Measurements from ENCODE around the gene KCNC4. TPM values are rescaled to one million over a fixed set of nuclear protein-coding genes. Genes with fewer than 3 reads are reported as not detected.

The KCNC4 gene
- total RNA-seq, 2 donors from 2014 or later: 4.7 to 23.9 TPM

DNA sequence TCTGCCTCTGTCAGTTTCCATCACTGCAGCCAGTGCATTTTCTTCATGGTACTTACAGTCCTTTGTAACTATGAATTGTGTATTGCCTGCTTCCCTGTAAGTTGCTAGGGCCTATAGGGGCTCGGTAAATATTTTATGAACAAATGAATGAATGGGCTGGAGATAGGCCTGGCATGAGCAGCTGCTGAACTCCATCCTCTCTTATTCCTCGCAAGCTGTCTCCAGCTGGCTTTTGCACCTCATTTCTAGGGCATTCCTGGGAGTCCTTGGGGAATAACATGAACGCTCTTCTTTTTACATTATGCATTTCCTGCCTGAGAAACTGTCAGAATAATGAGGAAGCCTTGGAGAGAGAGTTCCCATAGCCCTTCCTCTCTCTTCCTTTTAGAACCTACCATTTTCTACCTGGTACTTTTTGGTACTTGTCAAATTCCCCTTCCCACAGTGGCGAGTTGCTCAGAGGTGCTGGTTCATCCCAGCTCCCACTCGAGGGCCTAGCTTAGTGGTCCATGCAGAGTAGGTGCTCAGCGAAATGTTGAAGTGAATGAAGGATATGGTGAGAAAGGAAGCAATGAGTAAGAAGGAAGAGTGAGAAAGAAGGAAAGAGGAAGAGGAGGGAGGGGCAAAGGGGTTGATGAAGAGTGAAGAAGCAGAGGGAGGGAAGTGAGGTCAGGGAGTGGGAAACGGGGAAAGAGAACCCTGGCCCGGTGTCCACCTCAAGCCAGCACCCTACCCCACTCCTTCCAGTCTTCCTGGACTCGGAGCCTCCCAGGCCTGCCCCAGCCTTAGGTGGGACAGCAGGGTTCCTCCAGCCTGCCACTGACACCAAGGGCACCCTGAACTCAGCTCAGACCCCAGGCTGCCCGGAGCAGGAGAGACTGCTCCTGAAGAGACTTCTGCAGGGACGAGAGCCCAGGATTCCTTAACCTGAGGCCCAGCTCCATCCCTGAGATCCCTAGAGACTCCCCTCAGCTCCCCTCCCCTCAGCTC, 29.6 kb downstream of the KCNC4 start:
- Histone ChIP-seq H3K4me3 (no peak overlapping the region), H3K9me3 (no peaks in the 10 kb centered on the region), H3K4me1 (replicated peaks) (peaks cover 22% of the 10 kb centered on the region), H3K27me3 (replicated peaks; ENCODE audit: insufficient read depth) (no peaks in the 10 kb centered on the region), H3K36me3 (no peaks in the 10 kb centered on the region), H3K27ac (no peak overlapping the region)
- WGBS: 72% methylated on average over 11 of the region's 11 CpGs
- TF ChIP-seq POLR2A (IDR thresholded peaks at IDR 0.05) (no peak), POLR2AphosphoS5 (IDR thresholded peaks at IDR 0.05) (no peak)
- TF ChIP-seq, protein P1, sequence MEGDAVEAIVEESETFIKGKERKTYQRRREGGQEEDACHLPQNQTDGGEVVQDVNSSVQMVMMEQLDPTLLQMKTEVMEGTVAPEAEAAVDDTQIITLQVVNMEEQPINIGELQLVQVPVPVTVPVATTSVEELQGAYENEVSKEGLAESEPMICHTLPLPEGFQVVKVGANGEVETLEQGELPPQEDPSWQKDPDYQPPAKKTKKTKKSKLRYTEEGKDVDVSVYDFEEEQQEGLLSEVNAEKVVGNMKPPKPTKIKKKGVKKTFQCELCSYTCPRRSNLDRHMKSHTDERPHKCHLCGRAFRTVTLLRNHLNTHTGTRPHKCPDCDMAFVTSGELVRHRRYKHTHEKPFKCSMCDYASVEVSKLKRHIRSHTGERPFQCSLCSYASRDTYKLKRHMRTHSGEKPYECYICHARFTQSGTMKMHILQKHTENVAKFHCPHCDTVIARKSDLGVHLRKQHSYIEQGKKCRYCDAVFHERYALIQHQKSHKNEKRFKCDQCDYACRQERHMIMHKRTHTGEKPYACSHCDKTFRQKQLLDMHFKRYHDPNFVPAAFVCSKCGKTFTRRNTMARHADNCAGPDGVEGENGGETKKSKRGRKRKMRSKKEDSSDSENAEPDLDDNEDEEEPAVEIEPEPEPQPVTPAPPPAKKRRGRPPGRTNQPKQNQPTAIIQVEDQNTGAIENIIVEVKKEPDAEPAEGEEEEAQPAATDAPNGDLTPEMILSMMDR (IDR thresholded peaks at IDR 0.05): no peak
- DNase-seq (ENCODE audit: low spot score): no peak
- intact Hi-C loops (cut with DNase I): no loop called here

DNA sequence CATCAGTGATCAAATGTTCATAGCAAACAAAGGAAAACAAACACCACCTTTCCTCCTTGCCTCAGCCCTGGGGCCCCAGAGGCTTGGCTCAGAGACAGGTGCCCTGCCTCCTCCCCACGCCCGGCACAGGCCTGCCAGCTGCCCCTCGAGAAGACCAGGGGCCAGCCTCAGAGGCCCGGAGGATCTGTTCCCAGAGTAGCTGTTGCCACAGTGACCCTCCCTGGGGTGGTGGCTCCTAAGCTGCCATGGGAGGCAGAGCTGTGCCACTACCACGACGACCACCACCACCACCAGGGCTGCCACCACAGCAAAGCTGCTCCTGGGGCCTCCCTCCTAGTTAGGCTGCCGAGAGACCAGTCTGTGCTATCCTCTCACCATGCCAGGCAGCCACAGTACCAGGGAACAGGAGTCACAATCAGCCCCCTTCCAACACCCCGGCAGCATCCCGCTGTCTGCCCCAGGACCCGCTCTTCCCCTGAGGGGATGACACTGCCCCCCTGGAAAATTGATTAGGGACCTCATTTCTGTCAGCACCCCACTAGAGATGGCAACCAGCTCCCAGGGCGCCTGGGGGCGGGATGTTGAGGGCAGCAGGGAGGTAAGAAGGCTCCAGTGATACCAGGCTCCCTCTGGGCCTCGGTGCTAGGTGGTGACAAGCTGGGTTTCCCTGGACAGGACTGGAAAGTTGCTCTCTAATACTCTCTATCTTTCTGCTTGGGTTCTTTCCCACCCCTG, 30.5 kb downstream of the KCNC4 start:
- DNase-seq (ENCODE audit: low spot score): no peak
- TF ChIP-seq POLR2AphosphoS5 (IDR thresholded peaks at IDR 0.05): no peak
- TF ChIP-seq, protein P1 (IDR thresholded peaks at IDR 0.05): no peak
- no peak for TF ChIP-seq POLR2A (IDR thresholded peaks at IDR 0.05)

DNA sequence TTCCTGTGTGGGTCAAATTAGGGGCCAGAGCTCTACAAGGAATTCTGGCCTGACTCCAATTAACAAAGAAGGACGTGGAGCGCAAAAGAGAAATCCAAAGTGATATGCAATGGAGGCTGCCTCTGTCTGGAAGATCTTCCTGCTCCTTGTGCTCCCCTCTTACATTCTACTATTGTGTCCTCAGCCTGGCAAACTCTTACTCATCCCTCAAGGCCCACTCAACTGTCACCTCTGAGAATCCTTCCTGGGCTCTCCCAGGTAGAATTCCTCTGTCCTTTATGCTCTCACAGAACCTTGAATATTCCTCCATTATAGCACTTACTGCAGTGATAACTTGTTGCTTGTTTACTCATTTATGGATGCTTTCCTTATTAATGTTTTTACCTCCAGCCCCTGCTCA, 31.4 kb downstream of the KCNC4 start:
- no peak for TF ChIP-seq POLR2A (IDR thresholded peaks at IDR 0.05)
- 37% methylated on average over 2 of the region's 2 CpGs for WGBS
- H3K27me3 ChIP-seq (replicated peaks; ENCODE audit: insufficient read depth): no peaks in the 10 kb centered on the region
- intact Hi-C loops (cut with DNase I): no loop called here
- no peak overlapping the region for H3K27ac ChIP-seq
- no peak overlapping the region for H3K4me3 ChIP-seq
- peaks cover 10% of the 10 kb centered on the region for H3K4me1 ChIP-seq (replicated peaks)
- no peaks in the 10 kb centered on the region for H3K36me3 ChIP-seq
- DNase-seq (ENCODE audit: low spot score): no peak
- no peaks in the 10 kb centered on the region for H3K9me3 ChIP-seq

More for the DNA sequence above, 30.5 kb downstream of the KCNC4 start:
- WGBS: 66% methylated on average over 13 of the region's 13 CpGs
- H3K9me3 ChIP-seq: no peaks in the 10 kb centered on the region
- H3K4me1 ChIP-seq (replicated peaks): peaks cover 14% of the 10 kb centered on the region
- intact Hi-C loops (cut with DNase I): no loop called here
- H3K4me3 ChIP-seq: no peak overlapping the region
- H3K36me3 ChIP-seq: no peaks in the 10 kb centered on the region
- no peaks in the 10 kb centered on the region for H3K27me3 ChIP-seq (replicated peaks; ENCODE audit: insufficient read depth)
- H3K27ac ChIP-seq: no peak overlapping the region

DNA sequence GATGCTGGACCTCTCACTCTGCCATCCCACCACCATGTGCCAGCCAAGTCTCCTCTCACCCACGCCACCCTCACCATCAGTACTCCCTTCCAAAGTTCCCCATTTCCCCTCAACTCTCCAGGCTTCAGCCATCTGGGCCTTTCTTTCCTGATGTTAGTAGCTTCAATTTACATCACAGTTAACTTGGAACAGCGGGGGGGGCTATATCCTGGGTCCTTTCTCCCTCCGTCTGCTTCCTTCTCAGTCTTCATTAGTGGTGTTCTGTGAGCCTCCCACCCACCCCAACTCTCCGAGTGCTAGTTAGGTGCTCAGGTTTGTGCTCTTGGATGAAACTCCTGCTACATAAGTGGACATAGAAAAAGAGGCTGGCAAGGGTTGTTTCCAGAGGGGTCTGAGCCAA, 31.9 kb downstream of the KCNC4 start:
- TF ChIP-seq, protein P1 (IDR thresholded peaks at IDR 0.05): no peak
- no peak for TF ChIP-seq POLR2A (IDR thresholded peaks at IDR 0.05)
- no peak for TF ChIP-seq POLR2AphosphoS5 (IDR thresholded peaks at IDR 0.05)
- WGBS: 92% methylated on average over 3 of the region's 4 CpGs
- H3K4me1 ChIP-seq (replicated peaks): peaks cover 10% of the 10 kb centered on the region
- H3K9me3 ChIP-seq: no peaks in the 10 kb centered on the region
- no peaks in the 10 kb centered on the region for H3K27me3 ChIP-seq (replicated peaks; ENCODE audit: insufficient read depth)
- no peak for DNase-seq (ENCODE audit: low spot score)
- no peak overlapping the region for H3K27ac ChIP-seq
- no peaks in the 10 kb centered on the region for H3K36me3 ChIP-seq
- no peak overlapping the region for H3K4me3 ChIP-seq
- intact Hi-C loops (cut with DNase I): no loop called here

DNA sequence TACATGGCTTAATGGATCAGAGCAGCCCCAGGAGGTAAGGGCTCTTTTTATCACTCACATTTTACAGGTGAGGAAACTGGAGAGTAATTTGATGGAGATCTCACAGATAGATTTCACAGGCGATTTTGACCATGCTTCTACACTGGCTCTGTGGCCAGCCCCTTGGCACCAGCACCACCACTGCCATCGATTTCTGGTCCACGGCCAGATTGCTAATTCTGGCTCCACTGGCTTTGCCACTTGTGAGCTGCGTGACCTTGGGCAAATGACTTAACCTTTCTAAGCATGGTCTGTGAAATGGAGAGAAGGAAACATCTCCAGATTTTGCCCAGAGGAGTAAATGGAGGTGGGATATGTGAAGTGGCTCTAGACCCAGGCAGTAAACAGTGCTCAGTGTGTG, 32.6 kb downstream of the KCNC4 start:
- no peak for DNase-seq (ENCODE audit: low spot score)
- TF ChIP-seq POLR2AphosphoS5 (IDR thresholded peaks at IDR 0.05) (no peak), POLR2A (IDR thresholded peaks at IDR 0.05) (no peak)
- TF ChIP-seq, protein P1 (IDR thresholded peaks at IDR 0.05): no peak
- intact Hi-C loops (cut with DNase I): no loop called here

More for the DNA sequence above, 32.6 kb downstream of the KCNC4 start:
- 65% methylated on average over 4 of the region's 4 CpGs for WGBS
- no peak overlapping the region for H3K4me3 ChIP-seq
- H3K27me3 ChIP-seq (replicated peaks; ENCODE audit: insufficient read depth): no peaks in the 10 kb centered on the region
- H3K4me1 ChIP-seq (replicated peaks): peaks cover 10% of the 10 kb centered on the region
- no peaks in the 10 kb centered on the region for H3K9me3 ChIP-seq
- no peak overlapping the region for H3K27ac ChIP-seq
- no peaks in the 10 kb centered on the region for H3K36me3 ChIP-seq
